DMS53 treated with DMSO at 0.1 percent for 48 hours (cell line): Measurements from ENCODE around the gene AFAP1.

Source experiments
- DNase-seq: peaks from one replicate; lab custom pipeline; 2025; ENCODE audit not compliant: unreplicated experiment; lab: John Stamatoyannopoulos, UW

Gene AFAP1, protein sequence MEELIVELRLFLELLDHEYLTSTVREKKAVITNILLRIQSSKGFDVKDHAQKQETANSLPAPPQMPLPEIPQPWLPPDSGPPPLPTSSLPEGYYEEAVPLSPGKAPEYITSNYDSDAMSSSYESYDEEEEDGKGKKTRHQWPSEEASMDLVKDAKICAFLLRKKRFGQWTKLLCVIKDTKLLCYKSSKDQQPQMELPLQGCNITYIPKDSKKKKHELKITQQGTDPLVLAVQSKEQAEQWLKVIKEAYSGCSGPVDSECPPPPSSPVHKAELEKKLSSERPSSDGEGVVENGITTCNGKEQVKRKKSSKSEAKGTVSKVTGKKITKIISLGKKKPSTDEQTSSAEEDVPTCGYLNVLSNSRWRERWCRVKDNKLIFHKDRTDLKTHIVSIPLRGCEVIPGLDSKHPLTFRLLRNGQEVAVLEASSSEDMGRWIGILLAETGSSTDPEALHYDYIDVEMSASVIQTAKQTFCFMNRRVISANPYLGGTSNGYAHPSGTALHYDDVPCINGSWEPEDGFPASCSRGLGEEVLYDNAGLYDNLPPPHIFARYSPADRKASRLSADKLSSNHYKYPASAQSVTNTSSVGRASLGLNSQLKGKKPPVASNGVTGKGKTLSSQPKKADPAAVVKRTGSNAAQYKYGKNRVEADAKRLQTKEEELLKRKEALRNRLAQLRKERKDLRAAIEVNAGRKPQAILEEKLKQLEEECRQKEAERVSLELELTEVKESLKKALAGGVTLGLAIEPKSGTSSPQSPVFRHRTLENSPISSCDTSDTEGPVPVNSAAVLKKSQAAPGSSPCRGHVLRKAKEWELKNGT

DNA sequence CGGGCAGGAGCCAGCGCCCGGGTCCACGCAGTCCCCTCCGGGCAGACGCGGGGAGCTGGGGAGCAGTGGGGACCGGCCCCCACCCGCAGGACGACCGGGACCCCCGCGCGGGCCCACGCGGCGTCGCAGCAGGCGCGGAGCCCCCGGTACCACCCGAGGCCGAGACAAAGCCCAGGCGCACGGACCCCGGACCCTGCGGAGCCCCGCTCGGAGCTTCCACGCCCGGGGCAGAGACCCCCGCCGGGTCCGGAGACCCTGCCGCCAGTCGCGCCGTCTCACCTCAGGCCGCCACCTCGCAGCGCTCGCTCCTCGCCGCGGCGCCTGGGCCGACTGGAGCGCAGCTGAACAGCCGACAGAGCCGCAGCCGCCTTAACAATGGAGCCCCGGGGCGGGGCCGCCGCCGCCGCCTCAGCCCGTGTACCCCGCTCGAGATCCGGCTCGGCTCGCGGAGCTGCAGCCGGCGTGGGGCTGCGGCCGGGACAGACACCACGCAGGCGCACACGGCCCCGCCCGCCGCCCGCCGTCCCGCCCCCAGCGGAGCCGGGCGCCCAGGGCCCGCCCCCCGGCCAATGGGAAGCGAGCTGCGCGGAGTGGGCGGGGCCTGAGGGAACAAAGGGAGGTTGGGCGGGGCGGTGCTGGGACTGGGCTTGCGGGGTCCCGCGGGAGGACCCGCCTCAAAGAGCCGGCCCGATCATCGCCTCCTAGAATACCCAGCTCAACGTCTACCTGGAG lies at the start of gene AFAP1:
TSS of gene AFAP1 (minus strand) at position 485 of the 732 bp plus-strand sequence. CDS start 67,783 bp downstream, outside the sequence.
- peak; percentile 80 for DNase-seq

DNA sequence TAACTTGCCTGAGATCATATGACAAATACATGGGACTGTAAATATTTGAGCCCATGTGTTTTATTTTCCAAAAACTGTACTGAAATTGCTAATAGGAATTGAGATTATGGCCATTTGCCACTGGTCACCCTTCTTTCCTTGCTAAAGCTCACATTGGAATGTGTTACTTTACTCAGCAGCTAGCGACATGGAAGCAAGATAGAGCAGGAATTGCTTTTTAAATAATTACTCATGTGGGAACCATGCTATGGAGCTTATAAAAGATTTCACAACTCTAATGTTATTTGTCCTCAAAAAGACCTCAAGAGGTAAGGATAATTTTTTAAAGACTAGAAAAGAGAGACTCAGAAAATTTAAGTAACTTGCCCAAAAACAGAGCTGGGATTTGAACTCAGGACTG lies 48.8 kb upstream of the AFAP1 start:
- DNase-seq: no peak

DNA sequence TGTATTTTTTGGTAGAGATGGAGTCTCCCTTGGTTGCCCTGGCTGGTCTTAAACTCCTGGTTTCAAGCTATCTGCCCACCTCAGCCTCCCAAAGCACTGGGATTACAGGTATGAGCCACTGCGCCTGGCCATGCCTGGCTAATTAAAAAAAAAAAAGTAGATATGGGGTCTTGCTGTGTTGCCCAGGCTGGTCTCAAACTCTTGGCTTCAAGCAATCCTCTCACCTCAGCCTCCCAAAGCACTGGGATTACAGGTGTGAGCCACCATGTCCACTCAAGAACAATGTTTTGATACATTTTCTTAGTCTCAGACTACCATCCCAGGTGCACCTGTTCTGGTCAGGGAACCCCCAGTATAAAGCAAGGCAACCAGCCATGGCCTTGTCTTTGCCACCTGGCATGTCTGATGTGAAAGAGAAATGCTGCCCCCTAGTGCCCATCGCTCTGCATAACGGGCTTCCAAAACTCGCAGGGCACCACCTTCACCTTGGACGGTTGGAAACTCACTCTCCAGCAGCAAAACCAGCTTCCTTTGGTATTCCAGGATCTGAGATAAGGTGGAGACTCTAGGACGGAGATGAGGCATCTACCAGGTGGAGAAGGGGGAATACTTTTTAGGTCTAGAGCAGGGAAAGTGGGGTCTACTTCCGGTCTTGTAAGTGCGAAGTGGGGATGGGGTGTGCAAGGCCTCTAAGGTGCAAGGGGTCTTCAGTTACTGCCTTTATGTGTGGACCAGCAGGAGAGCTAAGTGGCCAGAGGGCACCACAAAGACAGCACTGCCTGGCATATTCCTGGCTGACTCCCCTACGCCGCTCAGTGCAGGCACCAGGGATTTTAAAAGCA lies 47.7 kb upstream of the AFAP1 start:
- DNase-seq: peak; percentile 68

DNA sequence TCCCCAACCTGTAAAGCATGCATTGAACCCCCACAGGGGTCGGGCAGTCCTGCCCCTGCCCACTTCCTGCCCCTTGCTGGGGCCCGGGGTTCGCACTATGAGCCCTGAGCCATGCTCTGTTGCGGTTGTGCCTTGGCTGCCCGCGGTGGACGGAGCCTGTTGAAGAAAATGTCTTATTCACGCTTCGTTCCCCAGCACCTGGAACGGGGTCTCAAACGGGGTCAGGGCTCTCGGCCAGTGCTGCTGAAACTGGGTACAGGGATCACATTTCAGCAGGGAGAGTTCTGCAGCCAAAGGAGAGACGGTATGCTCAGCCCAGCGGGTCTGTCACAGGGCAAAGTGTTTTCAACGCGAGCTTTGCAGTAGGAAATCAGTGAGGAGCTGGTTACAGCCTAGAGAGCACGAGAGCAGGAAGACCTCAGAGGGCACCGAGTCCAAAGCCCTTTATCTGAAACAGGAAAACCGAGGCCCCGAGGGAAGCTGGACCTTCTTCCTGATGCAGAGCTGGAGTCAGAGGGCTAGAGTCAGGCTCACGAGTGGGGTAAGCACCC lies 46.3 kb upstream of the AFAP1 start:
- DNase-seq: no peak

DNA sequence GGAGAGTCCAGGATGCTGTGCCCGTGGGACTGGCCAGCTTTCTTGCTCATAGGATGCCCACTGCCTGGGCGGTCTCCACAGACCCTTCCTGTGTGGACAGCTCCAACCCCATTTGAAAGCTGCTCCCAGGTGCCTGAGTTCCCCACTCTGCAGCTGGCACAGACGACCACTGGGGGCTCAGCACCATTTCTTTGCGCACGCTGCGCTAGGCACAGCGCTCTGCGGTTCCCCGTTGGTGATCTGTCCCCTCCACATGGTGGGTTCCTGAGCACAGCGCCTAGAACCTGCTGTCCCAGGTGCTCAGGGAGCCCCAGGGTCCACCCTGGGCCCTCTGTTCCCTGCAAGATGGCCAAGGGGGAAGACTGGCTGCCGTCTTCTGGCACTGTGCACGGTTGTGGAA lies 45.4 kb upstream of the AFAP1 start:
- DNase-seq: no peak

DNA sequence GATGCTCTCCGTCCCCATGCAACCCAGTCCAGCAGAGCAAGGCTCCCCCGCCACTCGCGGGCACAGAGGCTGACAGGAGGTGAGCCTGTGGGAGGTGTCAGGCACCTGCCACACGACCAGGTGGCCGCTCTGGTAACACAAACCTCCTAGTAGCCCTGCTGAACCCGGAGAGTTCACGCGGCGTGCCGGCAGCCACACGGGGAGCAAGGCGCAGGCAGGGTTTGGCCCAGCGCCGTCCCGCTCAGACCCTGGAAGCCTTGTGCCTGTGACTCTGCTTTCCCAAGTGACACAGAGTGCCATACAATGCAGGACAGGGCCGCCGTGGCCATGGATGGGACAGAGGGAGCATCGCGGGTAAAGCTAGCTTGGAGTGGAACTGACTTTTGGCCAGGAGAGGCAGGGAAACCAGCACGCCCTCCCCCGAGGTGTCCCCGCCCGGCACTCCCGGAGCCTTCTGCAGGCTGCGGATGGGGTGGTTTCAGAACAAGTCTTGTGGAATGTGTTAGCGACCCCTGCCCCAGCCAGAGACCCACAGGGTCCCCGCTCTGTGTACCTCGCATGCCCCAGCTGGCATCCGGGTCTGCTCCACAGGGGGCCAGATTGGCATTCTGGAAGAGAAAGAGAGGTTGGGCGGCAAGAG lies 44.7 kb upstream of the AFAP1 start:
- DNase-seq: no peak

DNA sequence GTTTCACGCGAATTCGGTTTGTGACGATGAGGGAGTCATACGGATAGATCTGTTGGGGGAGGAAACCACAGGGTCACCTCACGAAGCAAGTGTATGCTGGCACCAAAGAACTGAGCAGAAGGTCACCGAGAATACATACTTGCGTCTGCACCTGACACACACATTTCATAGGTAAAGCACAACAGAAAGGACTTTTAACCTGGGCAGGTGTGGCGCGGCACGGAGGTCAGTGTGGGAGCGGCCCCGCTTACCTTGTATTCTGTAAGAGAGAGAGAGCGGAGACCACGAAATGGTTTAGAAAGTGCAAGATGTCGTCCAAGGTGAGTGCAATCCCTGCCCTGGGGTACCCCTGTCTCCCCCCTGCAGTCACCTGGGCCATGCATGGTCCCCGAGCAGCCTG lies 43.6 kb upstream of the AFAP1 start:
- DNase-seq: no peak

DNA sequence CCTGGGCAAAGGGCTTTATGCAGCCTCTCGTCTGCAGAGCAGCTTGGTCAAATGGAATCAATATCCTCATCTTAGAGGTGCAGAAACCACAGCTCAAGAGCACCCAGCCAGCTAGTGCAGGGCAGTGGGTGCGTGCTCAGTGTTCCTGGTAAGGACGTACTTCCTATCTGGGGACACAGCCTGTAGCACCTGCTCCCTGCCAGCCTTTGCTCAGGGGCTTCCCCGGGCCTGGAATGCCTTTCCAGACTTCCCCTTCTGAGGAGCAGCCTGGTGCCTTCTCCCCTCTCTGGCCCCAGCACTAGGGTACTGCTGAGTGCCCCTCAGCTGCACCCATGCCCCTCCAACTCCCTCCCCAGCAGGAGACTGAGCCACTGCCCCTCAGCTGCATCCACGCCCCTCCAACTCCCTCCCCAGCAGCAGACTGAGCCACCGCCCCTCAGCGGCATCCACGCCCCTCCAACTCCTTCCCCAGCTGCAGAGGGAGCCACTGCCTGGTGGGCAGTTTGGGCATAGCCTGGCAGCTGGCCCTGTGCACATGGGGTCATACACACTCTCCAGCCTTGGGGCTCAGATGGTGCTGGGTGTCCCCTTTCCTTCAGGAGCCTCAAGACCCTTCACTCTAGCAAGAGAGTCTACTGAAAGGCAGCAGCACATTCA lies 42.2 kb upstream of the AFAP1 start:
- DNase-seq: no peak

DNA sequence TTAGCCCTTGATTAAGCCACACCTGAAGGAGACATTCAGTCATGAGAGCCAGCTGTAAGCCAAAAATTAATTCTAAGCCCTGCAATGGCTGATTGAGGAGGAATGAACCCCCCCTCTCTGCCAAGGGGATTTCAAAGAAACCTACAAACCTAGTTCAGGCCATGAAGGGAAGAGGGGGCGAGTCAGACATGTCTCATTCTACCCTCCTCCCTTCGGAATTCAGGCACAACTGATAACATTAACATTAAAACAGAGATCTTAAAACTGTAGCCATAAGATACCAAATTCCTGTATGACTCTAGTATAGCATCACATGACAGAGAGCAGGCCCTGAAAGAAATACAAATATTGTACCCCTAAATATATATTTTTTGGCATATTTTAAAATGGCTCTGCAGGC lies 40.4 kb upstream of the AFAP1 start:
- no peak for DNase-seq

DNA sequence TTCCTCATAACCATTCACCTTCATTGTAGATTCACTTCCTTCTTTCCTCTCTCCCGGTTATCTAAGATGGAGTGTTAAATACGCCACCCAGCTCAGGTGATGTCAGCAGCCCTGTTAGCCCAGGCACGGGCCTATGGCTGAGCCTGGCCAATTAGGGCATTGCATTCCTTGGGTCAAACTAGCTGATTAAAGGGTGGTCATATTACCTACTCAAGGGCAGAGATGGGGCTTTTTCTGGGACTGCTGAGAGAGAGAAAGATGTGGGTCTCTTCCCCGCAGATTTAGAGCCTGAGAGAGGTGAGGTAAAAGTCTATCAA lies 39.9 kb upstream of the AFAP1 start:
- no peak for DNase-seq

DNA sequence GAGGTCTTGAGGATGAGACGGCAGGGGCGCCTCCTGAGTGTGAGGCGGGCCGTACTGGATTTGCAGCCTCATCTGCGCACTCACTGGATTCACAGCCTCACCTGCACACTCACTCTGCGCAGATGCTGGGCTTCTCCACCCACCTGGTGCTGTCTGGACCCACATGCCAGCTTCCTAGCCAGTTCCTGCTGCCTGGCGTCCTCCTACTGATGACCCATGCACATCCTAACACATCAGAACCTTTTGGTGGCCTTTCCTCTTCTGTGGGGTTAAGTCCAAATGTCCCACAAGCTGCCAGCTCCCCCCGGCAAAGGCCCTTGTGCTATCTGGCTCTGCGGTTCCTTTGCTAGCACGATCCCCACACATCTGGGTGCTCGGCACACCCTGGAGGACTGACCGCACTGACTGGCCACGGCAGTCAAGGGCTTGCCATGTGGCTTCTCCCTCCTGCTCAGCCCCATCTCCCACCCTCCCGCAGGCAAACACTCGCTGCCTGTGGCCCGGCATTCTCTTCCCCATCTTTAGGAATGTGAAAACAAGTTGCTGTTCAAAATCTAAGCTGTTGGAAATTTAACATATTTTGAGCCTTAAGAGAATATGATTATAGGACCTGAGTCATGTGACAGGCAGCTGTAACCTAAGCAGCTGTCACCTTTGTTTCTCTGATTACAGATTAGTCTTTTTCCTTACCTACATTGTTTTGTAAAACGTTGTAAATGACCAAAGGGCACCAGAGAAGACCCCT lies 39.4 kb upstream of the AFAP1 start:
- no peak for DNase-seq

DNA sequence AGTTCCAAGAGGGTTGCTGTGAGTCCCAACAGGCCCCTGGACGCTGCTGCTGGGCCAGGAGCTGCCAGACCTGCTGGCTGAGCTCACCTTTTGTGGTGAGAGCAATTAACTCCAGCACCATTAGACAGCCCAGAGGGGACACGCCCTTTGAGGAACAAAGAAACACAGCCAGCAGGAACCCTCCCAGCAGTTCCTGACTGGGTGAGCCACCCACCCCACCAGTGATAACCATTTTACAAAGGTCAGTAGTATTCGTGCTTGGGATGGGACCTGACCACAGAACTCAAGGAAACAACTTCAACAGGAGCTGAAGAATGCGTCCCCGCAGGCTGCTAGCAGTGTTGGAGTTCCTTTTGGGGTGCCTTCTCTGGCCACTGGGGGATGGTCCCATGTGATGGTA lies 38.8 kb upstream of the AFAP1 start:
- no peak for DNase-seq

DNA sequence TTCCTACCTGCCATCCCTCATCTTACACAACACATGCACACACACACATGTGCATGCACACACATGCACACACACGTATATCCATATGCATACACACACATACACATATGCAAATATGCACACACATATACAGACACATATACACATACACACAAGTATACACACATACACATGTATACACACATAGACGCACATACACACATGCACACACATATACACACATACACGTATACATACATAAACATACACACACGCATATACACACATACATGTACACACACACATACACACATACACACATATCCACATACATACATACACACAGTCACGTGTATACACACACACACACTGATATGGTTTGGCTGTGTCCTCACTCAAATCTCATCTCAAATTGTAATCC lies 37.0 kb upstream of the AFAP1 start:
- DNase-seq: no peak

DNA sequence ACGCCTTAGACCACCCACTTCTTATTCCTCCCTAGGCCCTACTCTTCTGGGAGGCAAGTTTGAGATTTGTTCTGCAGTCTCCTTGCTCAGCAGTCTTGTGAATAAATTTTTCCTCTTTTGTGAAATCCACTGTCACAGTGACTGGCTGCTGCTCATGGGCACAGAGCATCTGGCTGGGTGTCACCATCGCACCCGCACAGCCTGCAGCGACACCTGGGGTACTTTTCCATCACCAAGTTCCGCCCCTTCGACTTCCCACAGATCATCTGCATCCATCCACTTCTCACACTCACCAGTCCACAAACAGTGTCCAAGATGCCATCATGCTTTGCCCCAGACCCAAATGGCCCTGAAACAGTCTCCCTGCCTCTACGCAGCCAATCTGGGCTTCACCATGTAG lies 36.4 kb upstream of the AFAP1 start:
- DNase-seq: no peak

DNA sequence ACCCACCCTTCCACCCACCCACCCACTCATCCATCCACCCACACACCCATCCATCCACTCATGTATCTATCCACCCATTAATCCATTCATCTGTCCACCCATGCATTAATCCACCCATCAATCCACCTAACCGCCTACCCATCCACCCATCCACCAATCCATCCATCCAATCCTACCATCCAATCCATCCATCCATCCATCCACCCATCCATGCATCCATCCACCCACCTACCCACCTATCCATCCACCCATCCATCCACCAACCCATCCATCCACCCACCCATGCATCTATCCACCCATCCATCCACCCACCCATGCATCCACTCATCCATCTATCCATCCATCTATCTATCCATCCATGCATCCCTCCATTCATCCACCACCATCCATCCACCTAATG lies 34.8 kb upstream of the AFAP1 start:
- DNase-seq: no peak

DNA sequence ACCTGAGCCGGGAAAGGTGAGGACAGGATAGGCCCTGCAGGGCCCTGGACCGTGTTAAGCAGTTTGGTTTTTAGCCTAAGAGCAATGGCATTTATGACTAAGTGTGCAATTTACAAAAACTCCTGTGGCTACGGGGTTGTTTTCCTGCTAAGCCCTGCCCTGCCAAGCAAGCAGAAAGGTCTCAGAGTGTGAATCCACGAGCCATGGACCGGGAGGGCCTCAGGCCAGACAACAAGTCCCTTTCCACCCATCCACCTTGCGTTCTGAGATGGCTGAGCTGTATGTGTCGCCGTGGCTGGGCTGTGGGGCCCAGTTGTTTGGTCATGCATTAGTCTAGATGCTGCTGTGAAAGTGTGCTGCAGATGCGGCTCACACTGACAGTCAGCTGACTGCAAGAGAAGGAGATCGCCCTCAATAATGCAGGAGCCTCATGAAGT lies 33.9 kb upstream of the AFAP1 start:
- DNase-seq: no peak

DNA sequence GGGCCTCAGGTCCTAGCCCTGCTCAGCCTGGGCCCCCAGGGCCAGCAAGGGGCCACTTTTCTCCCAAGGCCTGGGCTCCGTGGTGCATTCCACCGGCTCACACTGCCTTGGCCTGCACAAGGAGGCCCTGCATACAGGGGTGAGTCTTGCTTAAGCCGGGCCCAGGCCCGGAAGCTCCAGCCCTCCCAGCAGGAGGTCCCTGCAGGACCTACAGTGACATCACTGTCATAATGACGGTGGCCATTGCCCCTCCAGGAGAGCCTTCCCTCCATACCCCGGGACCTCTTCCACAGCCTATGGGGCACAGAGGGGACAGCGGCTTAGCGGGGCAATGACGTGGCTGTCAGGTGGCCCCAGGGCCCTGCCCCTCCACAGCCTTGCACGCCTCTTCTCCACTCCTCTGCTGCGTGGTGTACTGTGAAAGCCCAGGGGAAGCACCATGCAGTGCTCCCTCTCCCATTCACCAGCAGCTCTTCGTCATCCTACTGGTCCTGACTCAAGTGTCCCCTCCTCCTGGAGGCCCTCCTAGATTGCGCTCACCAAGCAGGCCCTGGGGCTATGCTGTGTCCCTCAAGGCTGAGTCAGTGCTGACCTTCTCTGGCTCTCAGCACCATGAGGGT lies 32.3 kb upstream of the AFAP1 start:
- DNase-seq: no peak

DNA sequence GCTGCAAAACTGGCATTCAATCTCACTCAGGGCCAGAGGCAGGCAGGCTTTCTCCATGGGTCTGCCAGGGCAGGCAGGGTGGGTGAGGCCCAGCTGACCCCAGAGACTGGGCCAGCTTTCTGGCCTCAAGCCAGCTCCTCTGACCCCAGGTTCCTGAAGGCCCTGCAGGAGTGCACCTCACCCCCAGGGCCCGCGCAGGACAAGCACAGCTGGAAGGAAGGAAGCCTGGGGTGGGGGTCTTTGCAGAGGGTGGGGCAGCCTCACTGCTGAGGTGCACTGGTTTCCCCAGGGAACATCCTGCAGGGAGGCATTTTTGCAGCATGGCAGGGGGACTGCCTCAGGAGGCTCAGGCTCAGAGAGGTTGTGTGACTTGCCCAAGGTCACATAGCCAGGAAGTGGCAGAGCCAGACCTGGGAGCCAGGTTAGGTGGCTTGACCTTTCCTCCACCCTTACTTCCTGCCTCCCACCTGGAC lies 31.5 kb upstream of the AFAP1 start:
- DNase-seq: no peak
